Vagina (tissue), 2 donors: ENCODE data around the gene TNFAIP3.

Source experiments
- POLR2A ChIP-seq, 2 donors: fragments of 450-650 bp; IDR thresholded peaks; one replicate each; pipeline ENCODE4 v1.6.1; 2017; ENCODE audit warnings: antibody characterized with exemption in 2 of 2, mild to moderate bottlenecking in 2 of 2, moderate library complexity in 2 of 2
- POLR2AphosphoS5 ChIP-seq, 2 donors: sonication (generic); formaldehyde crosslinking; IDR thresholded peaks; one replicate each; pipeline ENCODE4 v1.9.0; 2017; ENCODE audit warnings: antibody characterized with exemption in 2 of 2, mild to moderate bottlenecking in 2 of 2, low read depth in 1 of 2; ENCODE audit not compliant: insufficient read depth in 1 of 2

DNA sequence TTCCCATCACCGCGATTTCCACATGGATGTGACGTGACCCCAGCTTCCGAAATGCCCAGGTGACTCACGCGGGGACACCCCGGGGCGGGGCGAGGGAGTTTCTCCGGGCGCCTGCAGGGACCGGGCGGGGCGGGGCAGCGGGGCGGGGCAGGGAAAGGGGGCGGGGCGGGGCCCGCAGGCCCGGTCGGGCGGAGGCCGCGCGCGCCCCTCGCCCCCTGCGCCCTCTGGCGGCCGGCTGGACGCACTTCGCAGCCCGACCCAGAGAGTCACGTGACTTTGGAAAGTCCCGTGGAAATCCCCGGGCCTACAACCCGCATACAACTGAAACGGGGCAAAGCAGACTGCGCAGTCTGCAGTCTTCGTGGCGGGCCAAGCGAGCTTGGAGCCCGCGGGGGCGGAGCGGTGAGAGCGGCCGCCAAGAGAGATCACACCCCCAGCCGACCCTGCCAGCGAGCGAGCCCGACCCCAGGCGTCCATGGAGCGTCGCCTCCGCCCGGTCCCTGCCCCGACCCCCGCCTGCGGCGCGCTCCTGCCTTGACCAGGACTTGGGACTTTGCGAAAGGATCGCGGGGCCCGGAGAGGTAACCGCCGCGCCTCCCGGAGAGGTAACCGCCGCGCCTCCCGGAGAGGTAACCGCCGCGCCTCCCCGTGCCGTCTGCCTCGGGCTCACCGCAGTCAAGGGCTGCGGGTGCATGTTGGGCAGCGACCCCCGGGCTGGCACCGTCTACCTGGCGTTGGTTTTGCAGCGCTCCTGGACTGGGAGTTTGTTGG, at the start of gene TNFAIP3:
- TF ChIP-seq POLR2A (IDR thresholded peaks at IDR 0.05) (peak in 1 of 2 donors; percentile 75), POLR2AphosphoS5 (IDR thresholded peaks at IDR 0.05; ENCODE audit: insufficient read depth in 1 of 2, low read depth in 1 of 2) (peak; percentile 54 to 89)
